GDM1 (cell line): Measurements from ENCODE around the gene UMAD1.

Experiments used
- DNase-seq: peaks from one replicate; lab custom pipeline; 2025; lab: John Stamatoyannopoulos, UW

Gene UMAD1

DNA sequence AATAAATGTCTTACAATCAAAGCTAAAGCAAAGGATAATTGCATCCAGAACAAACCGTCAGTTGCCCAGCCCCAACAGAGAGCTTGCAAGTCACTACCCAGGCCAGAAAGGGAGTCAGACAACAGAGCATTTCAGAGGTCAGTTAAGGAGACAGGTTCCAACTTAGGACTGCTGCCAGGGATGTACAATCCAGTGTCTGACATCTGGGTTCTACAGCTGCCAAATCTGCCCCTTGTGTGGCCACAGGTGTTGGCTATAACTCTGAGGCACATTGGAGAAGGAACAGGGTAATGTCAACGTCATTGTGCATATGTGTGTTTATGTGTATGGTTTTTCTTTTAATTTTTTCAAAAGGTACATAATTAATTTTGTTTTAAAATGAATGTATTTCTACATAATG, 242.8 kb downstream of the UMAD1 start:
- no peak for DNase-seq

DNA sequence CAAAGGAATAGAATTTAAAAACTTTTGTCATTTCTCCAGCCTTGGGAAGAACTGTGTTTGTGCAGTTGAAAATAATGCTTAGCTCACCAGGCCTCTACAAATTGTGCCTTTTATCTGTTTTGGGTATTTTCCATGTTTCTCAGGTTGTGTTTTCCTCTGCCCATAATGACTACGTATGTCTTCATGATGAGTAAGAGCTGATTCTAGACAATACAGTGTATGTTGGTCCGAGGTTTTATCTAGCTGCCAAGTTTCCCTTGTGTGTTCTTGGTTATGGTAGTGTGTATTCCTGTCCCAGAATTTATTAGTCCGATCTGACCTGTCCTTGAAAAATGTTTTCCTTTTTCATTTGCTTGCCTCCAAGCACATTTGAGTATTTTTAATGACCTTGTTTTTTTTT, 244.3 kb downstream of the UMAD1 start:
- DNase-seq: no peak

DNA sequence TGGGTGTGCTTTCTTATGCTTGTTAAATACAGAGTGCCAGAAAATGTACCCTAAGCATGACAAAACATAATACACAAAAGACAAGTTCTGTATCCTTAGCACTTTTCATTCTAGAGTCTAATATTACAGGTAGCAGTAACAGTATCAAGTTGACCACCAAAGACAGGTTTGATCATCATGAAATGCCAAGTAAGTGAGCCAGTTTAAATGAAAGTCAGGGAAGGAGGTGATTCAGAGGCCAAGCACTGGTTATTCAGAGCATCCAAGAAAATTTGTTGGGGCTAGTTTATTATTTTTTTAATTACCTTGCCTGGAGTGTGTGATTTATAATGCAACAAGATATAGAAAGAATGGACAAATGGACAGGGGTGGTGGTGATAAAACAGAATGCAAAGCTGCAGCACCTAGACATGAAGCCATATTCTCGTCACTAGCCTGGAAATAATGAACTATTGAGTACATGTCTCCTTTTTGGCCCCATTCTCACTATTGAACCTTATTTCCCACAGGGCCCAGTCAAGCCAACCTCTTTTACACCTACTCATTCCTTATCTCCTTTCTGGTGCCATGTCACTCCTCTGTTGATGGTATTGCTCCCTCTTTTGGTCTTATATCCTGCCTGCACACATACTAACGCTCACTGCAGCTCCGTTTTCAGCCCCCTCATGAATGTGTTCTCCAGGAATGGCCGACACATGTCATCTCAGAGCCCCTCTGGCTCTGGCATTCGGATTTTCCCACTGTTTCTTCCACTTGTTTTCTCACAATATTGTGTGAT, 249.4 kb downstream of the UMAD1 start:
- no peak for DNase-seq

DNA sequence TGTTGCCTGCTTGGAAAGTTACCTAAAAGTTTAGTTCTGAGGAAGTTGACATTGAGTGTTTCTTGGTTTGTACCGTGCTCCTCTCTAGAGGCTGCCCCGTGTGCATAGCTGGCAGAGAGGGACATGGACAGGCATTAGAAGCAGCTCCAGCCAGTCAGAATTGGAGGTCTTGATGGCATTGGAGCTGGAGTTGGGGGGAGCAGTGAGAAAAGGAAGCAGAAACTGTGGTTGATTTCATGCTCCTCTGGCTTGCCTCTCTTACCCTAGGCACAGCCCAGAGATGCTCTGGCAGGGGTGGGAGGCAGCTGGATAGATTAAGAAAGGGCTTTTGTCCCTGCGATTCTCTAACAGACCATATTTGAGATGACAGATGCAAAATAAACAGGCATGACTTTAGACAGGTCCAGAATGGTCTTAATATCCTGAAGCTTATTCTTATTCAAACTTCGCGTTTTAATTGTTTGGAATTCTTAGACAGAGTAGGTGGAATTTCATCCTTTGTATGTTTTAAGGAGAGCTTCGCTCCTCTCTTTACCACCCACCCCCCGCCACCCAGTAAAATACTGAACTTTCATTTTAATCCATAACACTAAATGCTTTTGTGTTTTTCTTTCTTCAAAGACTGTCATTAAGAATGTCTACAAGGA, 254.6 kb downstream of the UMAD1 start:
- no peak for DNase-seq

DNA sequence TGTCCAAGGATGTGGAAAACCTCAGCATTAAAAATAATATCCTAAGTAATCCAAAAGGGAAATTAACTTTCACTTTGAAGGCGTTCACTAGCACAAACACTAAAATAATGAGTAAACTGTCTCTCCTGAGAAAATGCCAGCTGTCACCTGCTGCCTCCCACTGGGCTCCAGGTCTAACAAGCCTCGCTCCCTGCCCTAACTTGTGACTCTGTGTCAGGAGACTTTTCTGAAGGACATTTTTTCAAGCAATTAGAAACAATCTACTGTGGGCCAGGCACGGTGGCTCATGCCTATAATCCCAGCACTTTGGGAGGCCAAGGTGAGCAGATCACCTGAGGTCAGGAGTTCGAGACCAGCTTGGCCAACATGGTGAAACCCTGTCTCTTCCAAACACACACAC, 255.2 kb downstream of the UMAD1 start:
- DNase-seq: no peak

DNA sequence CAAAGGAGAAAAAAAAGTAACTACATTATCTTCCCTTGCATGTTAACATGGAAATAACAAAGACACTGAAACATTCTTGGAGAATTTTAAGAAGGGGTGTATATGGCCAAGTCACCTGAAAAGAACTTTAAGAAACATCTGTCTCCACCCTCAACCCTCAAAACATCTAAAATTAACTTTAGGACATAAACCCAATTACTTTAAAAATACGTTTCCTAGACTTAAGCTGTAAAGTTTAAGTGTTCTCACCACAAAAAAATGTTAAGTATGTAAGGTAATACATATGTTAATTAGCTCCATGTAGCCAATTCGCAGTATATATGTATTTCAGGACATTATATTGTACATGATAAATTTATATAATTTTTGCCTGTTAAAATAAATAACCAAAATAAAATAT, 257.0 kb downstream of the UMAD1 start:
- no peak for DNase-seq

DNA sequence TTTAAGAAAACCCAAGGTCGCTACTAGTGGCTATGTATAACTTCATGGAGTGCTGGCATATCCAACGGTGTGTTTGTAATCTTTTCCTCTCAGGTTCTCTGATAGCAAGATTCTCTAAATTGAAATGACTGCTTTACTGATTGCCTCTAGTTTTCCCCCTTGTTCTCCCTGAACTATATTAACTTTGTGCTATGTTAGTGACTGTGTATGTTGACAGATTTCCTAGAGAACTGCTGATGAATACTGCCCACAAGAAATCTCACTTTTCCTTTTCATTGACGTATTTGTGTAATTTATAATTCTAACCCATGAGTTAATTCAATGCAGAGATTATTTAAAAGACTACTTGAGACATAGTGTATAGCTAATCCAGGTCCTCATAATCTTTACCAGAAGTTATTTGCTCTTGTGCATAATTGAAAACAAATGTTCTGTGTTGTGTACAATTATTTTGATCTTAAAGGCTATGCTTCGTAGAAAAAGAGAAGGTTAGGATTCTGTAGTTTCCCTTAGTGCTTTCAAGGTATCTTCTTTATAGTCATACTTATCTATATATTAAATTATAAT, 257.5 kb downstream of the UMAD1 start:
- DNase-seq: no peak

DNA sequence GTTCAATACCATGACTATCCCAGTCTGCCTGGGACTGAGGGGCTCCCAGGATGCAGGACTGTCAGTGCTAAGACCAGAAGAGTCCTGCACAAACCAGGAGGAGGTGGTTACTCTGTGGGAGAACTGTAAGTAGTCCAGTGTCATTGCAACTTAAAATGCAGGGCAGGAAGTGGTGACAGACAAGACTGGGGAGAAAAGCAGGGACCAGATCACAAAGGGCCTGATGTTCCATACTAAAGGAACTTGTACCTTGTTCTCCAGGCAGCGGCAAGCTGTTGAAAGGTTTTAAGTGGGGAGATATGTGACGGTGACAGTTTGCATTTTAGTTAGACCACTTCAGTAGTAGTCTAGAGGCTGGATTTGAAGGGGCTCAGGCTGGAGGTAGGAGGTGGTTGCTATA, 262.3 kb downstream of the UMAD1 start:
- DNase-seq: no peak

DNA sequence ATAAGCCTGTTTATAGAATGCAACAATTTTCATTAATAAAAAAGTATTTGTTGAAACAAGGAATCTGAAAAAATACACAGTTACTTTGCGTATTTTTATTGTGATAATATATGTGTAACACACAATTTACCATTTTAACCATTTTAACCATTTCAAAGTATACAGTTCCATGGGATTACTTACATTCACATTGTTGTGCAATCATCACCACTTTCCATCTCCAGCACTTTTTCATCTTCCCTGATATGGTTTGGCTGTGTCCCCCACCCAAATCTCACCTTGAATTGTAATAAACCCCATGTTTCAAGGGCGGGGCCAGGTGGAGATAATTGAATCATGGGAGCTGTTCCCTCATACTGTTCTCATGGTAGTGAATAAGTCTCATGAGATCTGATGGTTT, 266.8 kb downstream of the UMAD1 start:
- no peak for DNase-seq

DNA sequence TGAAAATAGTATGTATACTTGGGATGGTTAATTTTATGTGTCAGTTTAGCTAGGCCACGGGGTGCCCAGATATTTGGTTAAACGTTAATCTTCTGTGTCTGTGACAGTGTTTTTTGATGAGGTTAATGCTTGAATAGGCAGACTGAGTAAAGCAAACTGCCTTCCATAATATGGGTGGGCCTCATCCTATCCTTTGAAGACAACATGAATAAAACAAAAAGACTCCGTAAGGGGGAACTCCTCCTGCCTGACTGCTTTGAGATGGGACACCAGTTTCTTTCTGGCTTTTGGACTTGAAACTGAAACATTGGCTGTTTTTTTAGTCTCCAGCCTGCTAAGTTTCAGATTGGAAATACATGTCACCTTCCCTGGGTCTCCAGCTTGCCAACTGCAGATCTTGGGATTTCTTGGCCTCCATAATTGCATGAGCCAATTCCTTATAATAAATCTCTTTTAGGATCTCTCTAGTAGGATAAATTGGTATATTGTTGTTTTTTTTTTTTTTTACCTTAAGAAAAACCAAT, 268.1 kb downstream of the UMAD1 start:
- no peak for DNase-seq

DNA sequence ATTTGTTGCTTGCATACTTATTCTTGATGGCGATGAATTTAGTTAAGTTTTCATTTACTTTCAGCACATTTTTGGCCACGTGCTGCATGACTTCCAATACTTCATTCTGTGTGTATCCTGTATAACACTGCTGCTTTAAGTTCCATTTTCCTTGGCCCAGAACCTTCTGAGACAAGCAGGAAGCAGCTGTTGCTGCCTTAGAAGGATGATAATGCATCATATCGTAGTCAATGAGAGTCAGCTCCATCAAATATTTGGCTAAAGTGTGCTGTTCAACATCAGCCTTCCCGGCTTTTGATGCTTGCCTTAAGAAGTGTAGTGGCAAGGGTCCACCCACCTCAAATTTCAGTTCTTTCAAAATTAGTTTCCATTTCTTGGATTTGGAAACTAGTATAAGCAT, 268.8 kb downstream of the UMAD1 start:
- no peak for DNase-seq

DNA sequence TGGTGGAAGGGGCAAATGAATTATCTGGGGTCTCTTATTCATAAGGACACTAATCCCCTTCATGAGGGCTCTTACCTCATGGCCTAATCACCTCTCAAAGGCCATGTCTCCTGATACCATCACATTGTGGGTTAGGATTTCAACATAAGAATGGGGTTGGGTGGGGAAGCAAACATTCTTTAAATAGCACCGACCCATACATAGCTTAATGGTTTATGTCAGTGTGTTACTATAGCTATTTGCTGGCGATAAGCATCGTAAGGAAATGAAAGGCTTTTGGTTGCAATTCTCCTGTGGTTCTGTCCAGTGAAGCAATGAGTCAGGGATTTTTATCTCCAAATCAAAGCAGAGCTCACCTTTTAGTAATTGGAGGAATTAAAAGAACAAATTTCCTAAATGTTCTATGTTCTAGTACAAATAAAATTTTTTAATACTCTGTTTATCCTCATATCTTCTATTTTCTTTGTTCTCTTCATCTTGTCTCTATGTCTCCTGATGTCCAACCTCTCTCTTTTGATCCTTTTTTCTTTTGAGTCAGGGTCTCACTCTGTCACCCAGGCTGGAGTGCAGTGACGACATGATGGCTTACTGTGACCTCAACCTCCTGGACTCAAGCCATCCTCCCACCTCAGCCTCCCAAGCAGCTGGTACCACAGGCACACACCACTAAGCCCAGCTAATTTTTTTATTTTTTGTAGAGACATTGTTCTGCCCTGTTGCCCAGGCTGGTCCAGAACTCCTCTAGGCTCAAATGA, 271.0 kb downstream of the UMAD1 start:
- DNase-seq: no peak

DNA sequence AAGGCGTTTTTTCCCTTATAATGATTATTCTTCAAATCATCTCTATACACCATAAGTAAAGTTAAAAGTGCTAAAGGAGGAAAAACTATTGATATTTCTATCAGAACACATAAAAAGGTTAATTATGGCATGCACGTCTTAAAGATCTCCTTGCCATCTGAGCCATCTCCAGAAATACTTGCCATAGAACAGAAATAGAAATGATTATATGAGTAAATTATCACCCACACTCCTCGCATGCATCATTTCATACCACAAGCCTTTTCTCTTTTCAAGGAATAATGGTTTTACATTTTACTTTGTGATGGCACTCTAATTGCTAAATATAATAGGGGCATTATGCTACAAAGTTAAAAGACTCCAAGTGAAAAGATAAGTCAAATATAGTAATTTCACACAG, 272.4 kb downstream of the UMAD1 start:
- DNase-seq: no peak

DNA sequence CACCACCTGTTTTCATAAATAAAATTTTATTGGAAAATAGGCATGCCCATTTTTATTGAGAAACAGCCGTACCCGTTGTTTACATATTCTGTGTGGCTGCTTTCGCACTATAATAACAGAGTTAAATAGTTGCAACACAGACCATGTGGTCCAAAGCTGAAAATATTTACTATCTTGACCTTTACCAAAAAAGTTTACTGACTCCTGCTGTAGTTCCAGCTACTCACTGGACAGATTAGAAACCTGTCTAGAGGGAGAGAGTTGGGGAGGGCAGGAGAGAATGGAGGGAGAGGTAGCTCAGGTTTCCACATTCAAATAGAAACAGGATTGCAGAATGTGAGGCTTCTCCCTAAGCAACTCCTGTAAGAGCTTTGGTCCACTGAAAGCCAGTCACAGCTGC, 273.0 kb downstream of the UMAD1 start:
- no peak for DNase-seq

DNA sequence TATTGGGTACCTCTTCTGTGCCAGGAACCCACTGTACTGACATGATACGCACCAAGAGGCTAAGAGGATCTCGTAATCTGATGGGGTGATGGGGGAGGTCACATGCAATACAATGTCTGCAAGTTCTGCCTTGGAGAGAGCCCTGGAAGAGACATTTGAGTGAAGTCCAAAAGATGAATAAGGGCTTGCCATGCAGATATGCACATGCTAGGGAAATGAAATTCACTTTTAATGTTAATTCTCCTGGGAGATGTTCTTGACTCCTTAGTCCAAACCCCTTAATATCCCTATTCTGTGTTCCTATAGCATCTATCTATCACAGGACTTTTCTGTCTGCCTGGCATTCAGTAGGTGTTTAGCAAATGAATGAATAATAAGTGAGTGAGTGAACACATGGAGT, 274.0 kb downstream of the UMAD1 start:
- no peak for DNase-seq

DNA sequence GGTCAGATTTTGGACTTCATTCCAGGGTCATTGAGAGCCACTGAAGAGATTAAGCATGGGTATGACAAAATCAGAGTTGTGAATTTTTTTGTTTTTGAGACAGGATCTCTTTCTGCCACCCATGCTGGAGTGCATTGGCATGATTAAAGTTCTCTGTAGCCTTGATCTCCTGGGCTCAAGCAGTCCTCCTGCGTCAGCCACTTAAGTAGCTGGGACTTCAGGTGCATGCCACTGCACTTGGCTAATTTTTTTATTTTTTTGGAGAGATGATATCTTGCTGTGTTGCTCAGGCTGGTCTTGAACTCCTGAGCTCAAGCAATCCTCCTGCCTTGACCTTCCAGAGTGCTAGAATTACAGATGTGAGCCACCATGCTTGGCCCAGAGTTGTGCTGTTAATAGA, 275.5 kb downstream of the UMAD1 start:
- no peak for DNase-seq

DNA sequence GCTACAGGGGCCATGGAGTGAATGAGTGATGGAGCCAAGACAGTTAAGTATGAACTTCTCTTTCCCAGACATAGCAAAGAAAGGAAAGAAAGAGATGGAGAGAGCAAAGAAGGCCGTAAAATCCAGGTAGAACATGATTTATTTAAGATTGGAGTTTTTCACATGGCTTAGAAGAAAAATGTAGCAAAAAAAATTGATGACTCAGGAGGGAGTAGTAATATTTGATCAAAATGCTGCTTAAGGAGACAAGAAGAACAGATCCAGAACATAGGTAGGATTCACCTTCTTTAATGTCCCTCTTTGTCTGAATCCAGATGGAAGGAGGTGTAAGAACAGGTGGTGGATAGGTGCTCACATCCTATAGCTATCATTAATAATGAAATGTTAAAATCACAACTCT, 277.0 kb downstream of the UMAD1 start:
- no peak for DNase-seq

DNA sequence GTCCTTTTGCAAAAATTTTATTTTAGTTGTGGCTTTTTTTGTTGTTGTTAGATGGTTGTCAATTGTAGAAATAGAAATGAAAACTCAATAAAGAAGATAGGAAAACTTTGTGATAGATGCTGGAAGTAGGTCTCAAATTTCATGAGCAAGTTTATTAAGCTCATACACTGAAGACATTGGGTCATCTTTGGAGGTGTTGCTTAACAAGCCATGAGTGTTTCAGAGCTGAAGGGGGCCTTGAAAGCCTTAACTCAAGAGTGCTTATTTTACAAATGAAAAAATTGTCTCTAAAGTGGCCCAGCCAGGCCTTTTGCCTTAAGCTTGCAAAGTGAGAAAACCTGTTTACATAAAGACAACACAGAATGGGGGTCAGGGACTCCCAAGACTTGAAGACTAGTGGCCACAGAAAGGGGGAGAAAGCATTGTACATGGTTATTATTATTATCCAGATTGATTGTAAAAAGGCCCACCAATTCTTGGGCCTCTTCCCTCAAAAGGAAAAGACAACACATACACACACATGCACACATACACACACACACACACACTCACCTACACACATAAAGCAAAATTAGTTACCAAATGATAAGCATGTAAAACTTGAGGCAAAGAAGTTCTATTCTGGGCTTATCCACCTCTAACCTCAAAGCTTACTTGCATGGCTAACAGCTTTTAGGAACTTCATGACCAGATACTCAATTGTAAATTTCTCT, 278.3 kb downstream of the UMAD1 start:
- DNase-seq: no peak

DNA sequence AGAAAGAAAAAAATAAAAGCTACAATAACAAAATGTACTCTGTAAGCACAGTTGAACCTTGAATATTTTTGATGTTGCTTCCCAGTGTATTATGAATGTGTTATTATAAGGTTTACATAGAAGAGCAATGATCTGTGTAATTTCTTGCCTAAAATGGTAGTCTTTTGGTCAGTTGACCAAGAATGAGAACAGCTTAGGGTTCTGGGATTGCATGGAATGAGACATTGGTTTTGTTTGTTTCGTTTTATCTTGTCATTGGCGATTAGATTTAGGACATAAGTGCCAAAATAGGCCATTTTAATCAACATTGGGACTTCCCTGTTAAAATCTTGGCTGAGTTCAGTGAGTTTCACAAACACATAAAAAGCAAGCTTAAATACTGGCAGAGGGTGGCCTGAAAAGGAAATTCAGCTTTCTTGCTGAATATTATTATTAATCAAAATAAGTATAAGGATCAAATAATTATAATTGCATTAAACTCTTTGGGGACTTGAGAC, 278.9 kb downstream of the UMAD1 start:
- DNase-seq: no peak

DNA sequence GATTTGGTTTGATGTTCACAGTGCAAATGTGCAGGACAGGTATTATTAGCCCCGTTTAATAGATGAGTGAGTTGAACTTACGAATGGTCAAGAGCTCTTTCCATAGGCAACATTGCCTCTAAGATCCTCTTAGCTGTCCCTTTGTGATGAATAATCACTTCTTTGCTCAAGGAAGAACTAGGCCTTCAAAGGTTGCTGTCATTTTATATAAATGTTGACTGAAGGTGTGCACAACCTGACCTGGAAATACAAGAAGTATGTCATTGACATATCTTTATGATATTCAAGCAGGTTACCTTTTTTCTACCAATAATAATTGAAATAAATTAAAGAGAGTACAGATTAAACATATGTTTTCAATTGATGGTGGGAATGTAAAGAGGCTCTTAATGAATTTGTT, 279.5 kb downstream of the UMAD1 start:
- no peak for DNase-seq

DNA sequence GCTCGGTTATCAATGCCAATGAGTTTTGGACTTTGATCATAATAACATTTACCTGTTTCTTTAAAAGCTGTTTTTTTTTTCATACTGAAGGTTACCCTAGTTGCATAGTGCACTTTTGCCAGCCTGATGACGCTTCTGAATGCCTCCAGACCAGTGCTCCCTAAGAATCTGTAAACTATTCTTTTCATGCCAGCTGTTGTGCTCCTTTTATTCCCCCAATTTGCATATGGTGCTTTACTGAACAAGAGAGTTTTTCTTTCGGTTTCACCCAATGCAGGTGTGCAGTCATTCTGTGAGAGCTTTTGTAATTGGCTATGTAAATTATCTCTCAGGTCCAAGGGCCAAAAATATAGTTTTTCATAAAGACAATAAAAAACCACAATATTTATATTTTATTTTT, 279.9 kb downstream of the UMAD1 start:
- DNase-seq: no peak

DNA sequence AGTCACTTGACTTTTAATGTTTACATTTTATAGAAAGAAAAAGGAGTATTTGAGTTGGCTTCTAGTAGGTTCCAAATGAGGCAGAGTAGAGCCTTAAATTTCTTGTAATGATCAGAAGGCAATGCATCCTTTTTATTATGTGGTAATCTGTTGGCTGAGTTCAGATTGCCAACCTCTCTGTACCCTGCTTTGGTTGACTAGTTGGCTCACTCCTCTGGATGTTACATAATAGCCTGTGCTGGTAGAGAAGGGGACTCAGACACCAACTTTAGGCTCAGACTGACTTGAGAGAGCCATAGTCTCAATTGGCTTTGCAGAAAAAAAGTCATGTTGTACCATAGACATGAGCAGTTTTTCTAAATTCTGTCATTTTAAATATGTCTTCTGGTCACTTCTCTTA, 281.3 kb downstream of the UMAD1 start:
- DNase-seq: no peak
